Measurements from ENCODE around the gene C14orf93. TPM values are rescaled to one million over a fixed set of nuclear protein-coding genes. Genes with fewer than 3 reads are reported as not detected.
"Not testable (repeated sequence)": the region's sequence is repeated elsewhere in the genome, so short reads cannot be mapped to it uniquely, and the experiment has no call there.

C14orf93 gene
- polyA plus RNA-seq, 6 donors from 2014 or later, result 6.8 to 15.4 (median 11.6) TPM

DNA sequence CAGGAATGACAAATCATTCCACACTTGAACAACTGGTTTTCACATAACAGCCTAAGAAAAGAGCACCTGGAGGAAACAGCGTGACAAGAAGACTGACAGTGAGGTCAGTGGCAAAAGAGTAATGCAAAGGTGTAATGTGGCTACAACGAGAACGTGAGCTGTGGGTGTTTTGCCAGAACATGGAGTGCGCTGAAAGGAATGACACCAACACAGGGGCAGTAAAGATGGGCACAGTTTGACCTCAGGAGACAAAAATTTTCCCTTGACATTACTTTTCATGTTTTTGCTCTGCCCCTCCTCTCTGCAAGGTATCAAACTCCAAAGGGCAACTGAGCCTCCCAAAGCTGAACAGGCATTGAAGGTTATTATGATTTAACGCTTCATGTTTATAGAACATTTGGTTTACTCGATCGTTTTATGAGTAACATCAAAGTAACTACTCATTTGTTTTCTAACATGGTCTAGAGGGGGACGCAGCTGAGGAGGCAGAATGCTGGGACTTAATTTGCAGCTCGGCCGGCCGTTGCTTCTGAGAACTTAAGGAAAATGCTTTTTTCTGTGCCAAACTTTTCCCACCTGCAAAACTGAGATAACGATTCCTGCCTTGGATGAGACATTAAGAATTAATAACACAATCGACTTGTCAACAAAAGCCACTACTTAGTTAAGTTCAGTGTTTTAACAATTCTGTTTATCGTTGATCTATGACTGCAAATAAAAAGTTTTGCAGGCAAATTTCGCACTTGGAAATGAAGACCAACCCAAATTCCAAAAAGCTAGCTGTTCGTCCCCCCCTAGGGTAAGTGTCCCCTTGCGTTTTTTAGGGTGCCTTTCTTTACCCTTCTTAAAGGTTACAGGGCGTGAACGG lies 54.0 kb downstream of the C14orf93 start:
- no peaks in the 10 kb centered on the region for H3K27me3 Mint-ChIP-seq
- no peaks in the 10 kb centered on the region for H3K9me3 Mint-ChIP-seq
- peak overlapping the region in 5 of 6 donors; percentile 34 to 93 (median 77) for H3K27ac Mint-ChIP-seq
- DNase-seq (no peak), ATAC-seq (ENCODE audit: low read depth in 2 of 2) (no peak)
- H3K36me3 Mint-ChIP-seq, result peaks cover 0 to 4% of the 10 kb centered on the region in 2 donors
- peak overlapping the region; percentile 90 to 96 (median 93) for H3K4me3 Mint-ChIP-seq
- peaks cover 12 to 19% (median 15%) of the 10 kb centered on the region in 3 donors for H3K4me1 Mint-ChIP-seq

DNA sequence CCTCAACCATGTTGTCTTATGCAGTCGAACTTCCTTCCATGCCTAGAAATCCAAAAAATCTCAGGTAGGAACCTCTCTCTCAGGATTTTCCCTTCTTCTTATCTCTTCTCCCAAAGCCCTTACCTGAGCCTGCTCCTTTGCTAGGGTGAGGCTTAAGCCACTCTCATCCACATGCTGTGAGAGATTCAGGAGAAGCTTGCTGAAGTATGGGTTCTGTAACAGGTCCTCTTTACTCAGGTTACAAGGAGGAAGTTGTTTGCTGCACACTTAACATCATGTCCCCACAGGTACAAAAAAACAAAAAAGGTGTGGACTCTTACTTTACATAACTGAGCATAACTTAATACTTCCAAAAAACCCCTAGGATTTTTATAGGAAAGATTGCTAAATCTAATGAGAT lies 57.5 kb downstream of the C14orf93 start:
- Mint-ChIP-seq H3K27me3 (no peaks in the 10 kb centered on the region), H3K4me3 (peak overlapping the region in 1 of 8 donors; percentile 73), H3K4me1 (peaks cover 12 to 17% (median 15%) of the 10 kb centered on the region in 3 donors), H3K36me3 (peaks cover 5 to 8% of the 10 kb centered on the region in 2 donors), H3K27ac (peak overlapping the region in 1 of 6 donors; percentile 47), H3K9me3 (no peaks in the 10 kb centered on the region)
- DNase-seq (no peak), ATAC-seq (ENCODE audit: low read depth in 2 of 2) (no peak)

DNA sequence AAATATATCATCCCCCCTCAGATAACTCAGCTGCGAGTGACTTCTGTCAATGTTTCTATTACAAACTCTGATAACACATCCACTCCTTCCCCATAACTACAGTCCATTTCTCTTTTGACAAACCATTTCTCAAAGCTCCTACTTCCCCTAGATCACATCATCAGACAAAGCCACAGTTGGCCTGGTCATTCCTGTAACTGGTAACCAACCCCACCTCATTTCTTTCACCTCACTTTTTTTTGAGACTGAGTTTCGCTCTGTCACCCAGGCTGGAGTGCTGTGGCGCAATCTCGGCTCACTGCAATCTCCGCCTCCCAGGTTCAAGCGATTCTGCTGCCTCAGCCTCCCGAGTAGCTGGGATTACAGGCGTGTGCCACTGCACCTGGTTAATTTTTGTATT lies 58.1 kb downstream of the C14orf93 start:
- not testable (repeated sequence) for H3K9me3 Mint-ChIP-seq; H3K27ac Mint-ChIP-seq; DNase-seq; ATAC-seq (ENCODE audit: low read depth in 2 of 2); H3K4me3 Mint-ChIP-seq; H3K27me3 Mint-ChIP-seq
- H3K4me1 Mint-ChIP-seq, result peaks cover 12 to 13% (median 13%) of the 10 kb centered on the region in 3 donors
- H3K36me3 Mint-ChIP-seq, result peaks cover 11 to 14% of the 10 kb centered on the region in 2 donors

DNA sequence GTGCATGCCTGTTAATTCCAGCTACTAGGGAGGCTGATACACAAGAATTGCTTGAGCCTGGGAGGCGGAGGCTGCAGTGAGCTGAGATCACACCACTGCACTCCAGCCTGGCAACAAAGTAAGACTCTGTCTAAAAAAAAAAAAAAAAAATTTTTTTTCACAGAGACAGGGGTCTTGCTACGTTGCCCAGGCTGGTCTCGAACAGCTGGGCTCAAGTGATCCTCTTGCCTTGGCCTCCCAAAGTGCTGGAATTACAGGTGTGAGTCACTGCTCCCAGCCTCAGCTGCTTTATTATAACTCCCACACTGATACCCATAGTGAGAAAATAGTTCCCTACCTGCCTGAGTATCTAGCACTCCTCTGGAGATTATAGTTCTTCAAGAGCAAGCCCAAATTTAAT lies 64.3 kb downstream of the C14orf93 start:
- Mint-ChIP-seq H3K9me3 (no peaks in the 10 kb centered on the region), H3K4me3 (no peak overlapping the region), H3K27ac (no peak overlapping the region), H3K36me3 (peaks cover 12 to 16% of the 10 kb centered on the region in 2 donors), H3K27me3 (no peaks in the 10 kb centered on the region), H3K4me1 (no peaks in the 10 kb centered on the region)
- DNase-seq, result no peak
- no peak for ATAC-seq (ENCODE audit: low read depth in 2 of 2)

DNA sequence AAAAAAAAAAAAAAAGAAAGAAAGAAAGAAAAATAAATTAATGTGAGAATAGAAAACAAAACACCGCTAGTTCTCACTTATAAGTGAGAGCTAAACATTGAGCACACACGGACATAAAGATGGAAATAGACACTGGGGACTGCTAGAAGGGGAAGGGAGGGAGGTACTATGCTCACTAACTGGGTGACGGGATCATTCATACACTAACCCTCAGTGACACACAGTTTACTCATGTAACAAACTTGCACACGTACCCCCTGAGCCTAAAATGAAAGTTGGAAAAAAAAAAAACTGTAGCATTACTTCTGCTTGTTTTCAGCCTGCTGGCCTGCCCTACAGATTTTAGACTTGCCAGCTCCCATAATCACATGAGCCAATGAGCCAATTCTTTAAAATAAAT lies 70.3 kb downstream of the C14orf93 start:
- Mint-ChIP-seq H3K4me1 (no peaks in the 10 kb centered on the region), H3K27me3 (no peaks in the 10 kb centered on the region), H3K27ac (peak overlapping the region in 1 of 6 donors; percentile 35), H3K4me3 (no peak overlapping the region), H3K36me3 (no peaks in the 10 kb centered on the region), H3K9me3 (no peaks in the 10 kb centered on the region)
- no peak for ATAC-seq (ENCODE audit: low read depth in 2 of 2)
- DNase-seq, result no peak

Other genes starting within 250 kb of the C14orf93 start
- gene OXA1L, start 243.5 kb downstream of the C14orf93 start, polyA plus RNA-seq (ENCODE audit: low read depth in 6 of 6), result 10 to 100 TPM; 56.9 to 83.5 (median 74.4) TPM
- gene SLC7A7, start 194.7 kb downstream of the C14orf93 start, polyA plus RNA-seq (ENCODE audit: low read depth in 6 of 6), result 10 to 100 TPM; 16.2 to 78.3 (median 28.7) TPM
- gene MRPL52, start 180.3 kb downstream of the C14orf93 start, polyA plus RNA-seq (ENCODE audit: low read depth in 6 of 6), result 100 to 1,000 TPM in 5 of 6 donors, 10 to 100 TPM in 1; 75.0 to 232 (median 186) TPM
- not detected for gene MMP14, start 173.6 kb downstream of the C14orf93 start, polyA plus RNA-seq (ENCODE audit: low read depth in 6 of 6)
- 100 to 1,000 TPM in 3 of 6 donors, 10 to 100 TPM in 3; 72.7 to 125 (median 92.6) TPM for gene LRP10, start 138.4 kb downstream of the C14orf93 start, polyA plus RNA-seq (ENCODE audit: low read depth in 6 of 6)
- gene REM2, start 126.9 kb downstream of the C14orf93 start, polyA plus RNA-seq (ENCODE audit: low read depth in 6 of 6), result 1 to 10 TPM; 1.1 to 2.3 (median 1.4) TPM
- 100 to 1,000 TPM in 1 of 6 donors, 10 to 100 TPM in 5; 67.8 to 123 (median 68.8) TPM for gene RBM23, start 91.0 kb downstream of the C14orf93 start, polyA plus RNA-seq (ENCODE audit: low read depth in 6 of 6)
- gene PRMT5, start 80.8 kb downstream of the C14orf93 start, polyA plus RNA-seq (ENCODE audit: low read depth in 6 of 6), result 10 to 100 TPM; 43.7 to 67.6 (median 49.9) TPM
- 10 to 100 TPM; 14.8 to 37.6 (median 28.4) TPM for gene HAUS4, start 53.1 kb downstream of the C14orf93 start, polyA plus RNA-seq (ENCODE audit: low read depth in 6 of 6)
- under 1 TPM in 2 of 6 donors, not detected in 4; 0.22 to 0.33 TPM for gene AJUBA, start 27.6 kb downstream of the C14orf93 start, polyA plus RNA-seq (ENCODE audit: low read depth in 6 of 6)
- gene PSMB5, start 24.8 kb upstream of the C14orf93 start, polyA plus RNA-seq (ENCODE audit: low read depth in 6 of 6), result 10 to 100 TPM; 27.6 to 40.9 (median 33.2) TPM
- not detected for gene PSMB11, start 32.1 kb upstream of the C14orf93 start, polyA plus RNA-seq (ENCODE audit: low read depth in 6 of 6)
- under 1 TPM in 4 of 6 donors, not detected in 2; 0.18 to 0.97 (median 0.39) TPM for gene CDH24, start 47.4 kb upstream of the C14orf93 start, polyA plus RNA-seq (ENCODE audit: low read depth in 6 of 6)
- gene ACIN1, start 85.0 kb upstream of the C14orf93 start, polyA plus RNA-seq (ENCODE audit: low read depth in 6 of 6), result 10 to 100 TPM in 2 of 6 donors, 1 to 10 TPM in 3, under 1 TPM in 1; 0.61 to 18.0 (median 9.8) TPM
- gene C14orf119, start 85.4 kb upstream of the C14orf93 start, polyA plus RNA-seq (ENCODE audit: low read depth in 6 of 6), result 10 to 100 TPM; 31.7 to 81.0 (median 69.0) TPM
- gene CIROP, start 94.8 kb upstream of the C14orf93 start, polyA plus RNA-seq (ENCODE audit: low read depth in 6 of 6), result not detected
- under 1 TPM in 4 of 6 donors, not detected in 2; 0.32 to 0.61 (median 0.44) TPM for gene CEBPE, start 109.1 kb upstream of the C14orf93 start, polyA plus RNA-seq (ENCODE audit: low read depth in 6 of 6)
- gene SLC7A8, start 173.5 kb upstream of the C14orf93 start, polyA plus RNA-seq (ENCODE audit: low read depth in 6 of 6), result under 1 TPM in 3 of 6 donors, not detected in 3; 0.31 to 0.50 (median 0.48) TPM
- gene RNF212B, start 227.8 kb upstream of the C14orf93 start, polyA plus RNA-seq (ENCODE audit: low read depth in 6 of 6), result not detected

Data from naive B cell (primary cell).